ENCODE results near the gene MS4A10.

Gene MS4A10

DNA sequence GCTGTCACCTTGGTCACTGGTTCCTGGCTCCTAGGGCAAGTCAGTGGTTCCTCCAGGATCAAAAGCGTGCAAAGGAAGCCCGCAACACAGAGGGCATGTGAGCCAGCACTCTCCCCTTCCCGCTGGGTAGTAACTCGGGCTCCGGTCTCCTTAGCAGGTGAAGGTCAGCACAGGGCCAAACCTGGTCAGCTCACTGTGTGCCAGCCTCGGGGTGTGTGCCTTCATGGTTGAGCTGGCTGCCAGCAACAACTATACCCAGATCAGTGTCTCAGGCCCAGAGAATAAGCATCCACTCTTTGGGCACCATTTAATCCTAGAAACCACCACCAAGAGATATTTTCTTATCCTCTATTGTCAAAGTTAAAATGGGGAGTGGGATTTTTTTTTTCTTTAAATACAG, 40.7 kb downstream of the MS4A10 start:
- Histone ChIP-seq H3K9ac (ENCODE audit: low read depth, low read length) (no peak overlapping the region), H3K4me1 (ENCODE audit: control insufficient read depth, insufficient read depth, low read length) (no peaks in the 10 kb centered on the region), H3K27ac (ENCODE audit: low read depth, low read length) (no peak overlapping the region)

DNA sequence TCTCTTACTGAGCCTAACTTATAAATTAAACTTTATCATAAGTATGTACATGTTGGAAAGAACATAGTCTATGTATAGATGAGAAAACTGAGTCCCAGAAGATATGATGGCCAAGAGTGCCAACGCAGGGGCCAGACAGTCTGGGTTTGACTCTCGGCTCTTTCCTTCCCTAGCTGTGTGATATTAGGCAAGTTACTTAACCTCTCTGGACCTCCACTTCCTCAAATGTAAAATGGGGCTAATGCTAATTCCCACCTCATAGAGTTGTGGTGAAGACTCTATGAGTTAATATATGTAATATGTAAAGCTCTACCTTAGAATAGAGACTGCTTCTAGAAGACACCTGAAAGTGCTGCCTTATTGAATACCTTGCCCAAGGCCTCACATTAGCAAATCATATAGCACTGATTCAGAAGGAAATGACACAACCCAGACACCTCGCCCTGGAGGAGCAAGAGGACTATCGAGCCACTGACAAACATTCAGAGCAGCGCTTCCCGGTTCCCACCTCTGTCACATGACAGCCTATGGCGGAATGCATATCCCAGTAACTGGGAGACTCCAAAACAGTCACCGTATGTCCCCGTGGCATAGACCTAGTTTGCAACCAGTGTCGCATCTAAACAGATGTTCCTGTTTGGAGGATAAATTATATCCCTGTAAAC, 45.5 kb downstream of the MS4A10 start:
- Histone ChIP-seq H3K4me3 (ENCODE audit: low read depth, low read length) (no peak overlapping the region), H3K27ac (ENCODE audit: low read depth, low read length) (no peak overlapping the region), H3K4me1 (ENCODE audit: control insufficient read depth, insufficient read depth, low read length) (no peaks in the 10 kb centered on the region), H3K36me3 (ENCODE audit: control insufficient read depth, insufficient read depth, low read length) (no peaks in the 10 kb centered on the region), H3K9ac (ENCODE audit: low read depth, low read length) (no peak overlapping the region), H3K9me3 (ENCODE audit: control insufficient read depth, insufficient read depth, low read length) (no peaks in the 10 kb centered on the region), H3K27me3 (ENCODE audit: control insufficient read depth, insufficient read depth, low read length) (no peaks in the 10 kb centered on the region)

More for the DNA sequence above, 40.7 kb downstream of the MS4A10 start:
- no peak overlapping the region for H3K4me3 ChIP-seq (ENCODE audit: low read depth, low read length)
- H3K27me3 ChIP-seq (ENCODE audit: control insufficient read depth, insufficient read depth, low read length) = no peaks in the 10 kb centered on the region
- H3K36me3 ChIP-seq (ENCODE audit: control insufficient read depth, insufficient read depth, low read length) = no peaks in the 10 kb centered on the region
- H3K9me3 ChIP-seq (ENCODE audit: control insufficient read depth, insufficient read depth, low read length) = no peaks in the 10 kb centered on the region

DNA sequence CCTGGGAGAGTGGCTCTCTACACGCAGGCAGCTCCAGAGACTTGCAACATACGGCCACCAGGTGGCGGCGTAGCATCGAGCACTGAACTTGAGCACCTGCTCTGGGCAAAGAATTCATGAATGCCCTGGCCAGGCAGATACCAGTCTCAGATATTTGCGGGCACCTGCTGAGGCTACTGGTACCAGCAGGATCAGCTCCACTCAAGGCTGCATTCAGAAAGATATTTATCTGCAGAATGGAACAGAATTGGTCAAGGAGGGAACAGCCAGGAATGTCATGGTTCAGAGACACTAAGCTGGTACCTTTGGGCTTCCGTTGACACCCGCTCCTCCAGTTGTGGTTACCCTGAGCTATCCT, 46.0 kb downstream of the MS4A10 start:
- no peaks in the 10 kb centered on the region for H3K4me1 ChIP-seq (ENCODE audit: control insufficient read depth, insufficient read depth, low read length)
- H3K27me3 ChIP-seq (ENCODE audit: control insufficient read depth, insufficient read depth, low read length) = no peaks in the 10 kb centered on the region
- H3K9me3 ChIP-seq (ENCODE audit: control insufficient read depth, insufficient read depth, low read length) = no peaks in the 10 kb centered on the region
- H3K36me3 ChIP-seq (ENCODE audit: control insufficient read depth, insufficient read depth, low read length) = no peaks in the 10 kb centered on the region
- no peak overlapping the region for H3K9ac ChIP-seq (ENCODE audit: low read depth, low read length)
- H3K4me3 ChIP-seq (ENCODE audit: low read depth, low read length) = no peak overlapping the region
- no peak overlapping the region for H3K27ac ChIP-seq (ENCODE audit: low read depth, low read length)

DNA sequence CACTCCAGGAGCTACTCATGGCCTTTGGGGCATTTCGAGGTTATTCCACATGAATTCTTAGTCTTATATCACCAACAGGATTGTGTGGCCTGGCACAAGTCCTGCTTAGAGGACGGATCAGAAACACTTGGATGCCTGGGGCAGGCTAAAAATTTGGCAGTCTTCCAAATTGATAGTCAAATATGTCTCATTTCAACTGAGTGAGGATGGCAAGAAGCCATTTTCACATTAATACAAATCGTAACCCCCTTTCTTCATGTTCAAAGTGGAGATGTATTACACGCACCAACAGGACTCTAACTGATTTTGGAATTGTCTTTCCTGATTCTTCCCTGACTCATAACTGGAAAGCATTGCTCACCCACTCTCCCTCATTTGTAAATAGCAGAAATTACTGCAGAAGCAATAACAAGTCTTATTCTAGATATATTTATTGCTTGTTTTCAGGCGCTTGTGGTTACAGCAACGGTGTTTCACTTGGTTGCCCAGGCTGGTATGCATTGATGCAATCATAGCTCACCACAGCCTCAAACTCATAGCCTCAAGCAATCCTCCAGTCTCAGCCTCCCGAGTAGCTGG, 46.5 kb downstream of the MS4A10 start:
- no peaks in the 10 kb centered on the region for H3K36me3 ChIP-seq (ENCODE audit: control insufficient read depth, insufficient read depth, low read length)
- H3K27ac ChIP-seq (ENCODE audit: low read depth, low read length) = no peak overlapping the region
- H3K27me3 ChIP-seq (ENCODE audit: control insufficient read depth, insufficient read depth, low read length) = no peaks in the 10 kb centered on the region
- no peaks in the 10 kb centered on the region for H3K4me1 ChIP-seq (ENCODE audit: control insufficient read depth, insufficient read depth, low read length)
- no peak overlapping the region for H3K4me3 ChIP-seq (ENCODE audit: low read depth, low read length)
- no peak overlapping the region for H3K9ac ChIP-seq (ENCODE audit: low read depth, low read length)
- no peaks in the 10 kb centered on the region for H3K9me3 ChIP-seq (ENCODE audit: control insufficient read depth, insufficient read depth, low read length)

DNA sequence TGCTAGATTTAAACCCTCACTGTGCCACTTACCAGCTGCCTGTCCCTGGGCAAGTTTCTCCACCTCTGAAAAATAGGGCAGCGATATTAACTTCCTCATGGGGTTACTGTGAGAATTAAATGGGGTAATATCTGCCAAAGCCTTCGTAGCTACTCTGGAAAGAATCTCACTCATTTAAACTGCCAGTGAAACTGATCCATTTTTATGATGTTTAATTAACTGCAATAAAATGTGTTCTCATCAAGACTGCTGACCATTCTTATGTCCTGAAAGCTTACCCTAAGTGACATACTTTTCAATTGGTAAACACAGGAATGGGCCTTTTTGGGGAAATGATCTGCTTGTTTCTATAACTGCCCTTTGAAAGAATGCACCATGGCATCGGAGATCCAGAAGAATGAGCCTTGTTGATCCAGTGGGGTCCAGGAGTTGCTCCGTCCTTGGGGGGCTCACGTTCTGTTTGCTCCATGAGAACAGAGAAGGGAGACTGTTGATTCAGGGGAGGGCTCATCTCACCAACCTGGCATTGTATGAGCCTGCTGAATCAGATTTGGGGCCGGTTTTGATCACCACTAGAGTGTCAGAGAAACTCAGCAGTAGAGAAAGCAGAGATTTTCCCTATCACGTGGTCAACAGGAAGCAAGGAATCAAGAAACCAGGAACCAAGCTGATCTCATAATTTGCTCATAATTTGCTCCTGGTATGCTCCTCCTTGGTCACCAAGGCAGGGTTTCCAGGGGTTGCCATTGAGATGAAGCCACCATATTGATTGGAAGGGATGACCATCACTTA, 49.8 kb downstream of the MS4A10 start:
- Histone ChIP-seq H3K27ac (ENCODE audit: low read depth, low read length) (no peak overlapping the region), H3K9me3 (ENCODE audit: control insufficient read depth, insufficient read depth, low read length) (no peaks in the 10 kb centered on the region)

DNA sequence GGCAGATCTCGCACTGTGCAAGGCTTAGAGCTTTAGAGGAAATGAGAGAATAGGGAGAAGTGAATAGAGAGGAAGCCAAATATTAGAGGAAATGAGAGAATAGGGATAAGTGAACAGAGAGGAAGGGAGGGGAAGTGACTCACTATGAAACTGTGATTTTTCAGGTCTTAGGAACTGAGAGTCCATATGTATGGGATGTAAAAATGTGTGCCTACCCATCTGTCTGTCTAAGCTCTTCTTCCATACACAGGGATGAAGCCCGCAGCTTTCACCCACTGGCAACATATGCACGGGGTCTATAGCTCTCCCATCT, 50.4 kb downstream of the MS4A10 start:
- Histone ChIP-seq H3K9me3 (ENCODE audit: control insufficient read depth, insufficient read depth, low read length) (no peaks in the 10 kb centered on the region), H3K36me3 (ENCODE audit: control insufficient read depth, insufficient read depth, low read length) (no peaks in the 10 kb centered on the region), H3K27me3 (ENCODE audit: control insufficient read depth, insufficient read depth, low read length) (no peaks in the 10 kb centered on the region), H3K9ac (ENCODE audit: low read depth, low read length) (no peak overlapping the region), H3K27ac (ENCODE audit: low read depth, low read length) (no peak overlapping the region), H3K4me1 (ENCODE audit: control insufficient read depth, insufficient read depth, low read length) (no peaks in the 10 kb centered on the region), H3K4me3 (ENCODE audit: low read depth, low read length) (no peak overlapping the region)

More for the DNA sequence above, 49.8 kb downstream of the MS4A10 start:
- Histone ChIP-seq H3K4me1 (ENCODE audit: control insufficient read depth, insufficient read depth, low read length) (no peaks in the 10 kb centered on the region), H3K9ac (ENCODE audit: low read depth, low read length) (no peak overlapping the region), H3K4me3 (ENCODE audit: low read depth, low read length) (no peak overlapping the region), H3K36me3 (ENCODE audit: control insufficient read depth, insufficient read depth, low read length) (no peaks in the 10 kb centered on the region), H3K27me3 (ENCODE audit: control insufficient read depth, insufficient read depth, low read length) (no peaks in the 10 kb centered on the region)

DNA sequence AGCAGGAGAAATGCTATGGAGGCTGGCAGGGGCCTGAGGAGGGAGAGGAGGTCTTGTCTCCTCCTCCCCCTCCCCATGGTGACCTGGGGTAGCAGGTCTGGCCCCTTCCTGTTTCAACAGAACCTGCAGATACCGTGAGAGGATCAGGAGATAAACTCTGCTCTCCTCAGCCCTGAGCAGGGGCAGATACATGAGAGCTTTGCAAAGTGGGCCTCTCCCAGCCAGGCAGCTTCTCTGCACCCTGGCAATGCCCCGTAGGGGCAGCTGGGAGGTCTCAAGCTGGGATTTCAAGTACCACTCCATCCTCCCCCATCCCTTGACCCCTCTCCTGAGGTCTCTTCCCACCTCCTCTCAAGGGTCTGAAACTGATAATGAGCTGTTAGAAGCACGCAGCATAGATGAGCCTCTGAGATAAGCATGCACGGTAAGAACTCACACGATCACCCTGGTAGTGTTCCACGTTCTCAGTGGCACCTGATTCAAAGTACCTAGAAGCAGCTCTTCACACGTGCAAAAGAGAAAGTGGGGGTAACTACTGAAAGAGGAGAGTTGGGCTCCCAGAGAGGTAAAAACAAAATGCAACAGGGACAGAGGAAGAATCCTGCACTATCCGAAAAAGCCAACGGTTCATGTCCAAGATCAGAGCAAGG, 51.9 kb downstream of the MS4A10 start:
- no peaks in the 10 kb centered on the region for H3K9me3 ChIP-seq (ENCODE audit: control insufficient read depth, insufficient read depth, low read length)
- no peak overlapping the region for H3K9ac ChIP-seq (ENCODE audit: low read depth, low read length)
- H3K4me1 ChIP-seq (ENCODE audit: control insufficient read depth, insufficient read depth, low read length) = peaks cover 9% of the 10 kb centered on the region
- no peaks in the 10 kb centered on the region for H3K27me3 ChIP-seq (ENCODE audit: control insufficient read depth, insufficient read depth, low read length)
- H3K36me3 ChIP-seq (ENCODE audit: control insufficient read depth, insufficient read depth, low read length) = no peaks in the 10 kb centered on the region
- no peak overlapping the region for H3K27ac ChIP-seq (ENCODE audit: low read depth, low read length)
- H3K4me3 ChIP-seq (ENCODE audit: low read depth, low read length) = no peak overlapping the region

DNA sequence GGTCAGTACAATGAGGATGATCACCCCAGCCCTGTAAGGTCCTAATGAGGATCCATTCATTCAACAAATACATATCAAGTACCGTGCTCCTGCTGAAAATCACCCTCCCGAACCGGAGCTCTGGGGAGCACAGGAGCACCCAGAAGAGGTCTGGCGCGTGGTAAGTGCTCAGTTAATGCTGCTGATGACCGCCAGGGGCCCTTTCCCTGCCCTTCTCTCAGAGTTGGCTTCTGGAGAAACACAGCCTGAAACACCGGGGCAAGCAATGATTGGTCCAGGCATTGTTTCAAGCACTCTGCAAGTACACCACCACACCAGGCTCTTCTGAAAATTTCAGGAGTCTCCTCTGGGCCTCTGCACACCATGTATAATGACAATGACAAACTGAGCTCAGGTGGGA, 53.0 kb downstream of the MS4A10 start:
- H3K9ac ChIP-seq (ENCODE audit: low read depth, low read length) = no peak overlapping the region
- H3K4me3 ChIP-seq (ENCODE audit: low read depth, low read length) = no peak overlapping the region

DNA sequence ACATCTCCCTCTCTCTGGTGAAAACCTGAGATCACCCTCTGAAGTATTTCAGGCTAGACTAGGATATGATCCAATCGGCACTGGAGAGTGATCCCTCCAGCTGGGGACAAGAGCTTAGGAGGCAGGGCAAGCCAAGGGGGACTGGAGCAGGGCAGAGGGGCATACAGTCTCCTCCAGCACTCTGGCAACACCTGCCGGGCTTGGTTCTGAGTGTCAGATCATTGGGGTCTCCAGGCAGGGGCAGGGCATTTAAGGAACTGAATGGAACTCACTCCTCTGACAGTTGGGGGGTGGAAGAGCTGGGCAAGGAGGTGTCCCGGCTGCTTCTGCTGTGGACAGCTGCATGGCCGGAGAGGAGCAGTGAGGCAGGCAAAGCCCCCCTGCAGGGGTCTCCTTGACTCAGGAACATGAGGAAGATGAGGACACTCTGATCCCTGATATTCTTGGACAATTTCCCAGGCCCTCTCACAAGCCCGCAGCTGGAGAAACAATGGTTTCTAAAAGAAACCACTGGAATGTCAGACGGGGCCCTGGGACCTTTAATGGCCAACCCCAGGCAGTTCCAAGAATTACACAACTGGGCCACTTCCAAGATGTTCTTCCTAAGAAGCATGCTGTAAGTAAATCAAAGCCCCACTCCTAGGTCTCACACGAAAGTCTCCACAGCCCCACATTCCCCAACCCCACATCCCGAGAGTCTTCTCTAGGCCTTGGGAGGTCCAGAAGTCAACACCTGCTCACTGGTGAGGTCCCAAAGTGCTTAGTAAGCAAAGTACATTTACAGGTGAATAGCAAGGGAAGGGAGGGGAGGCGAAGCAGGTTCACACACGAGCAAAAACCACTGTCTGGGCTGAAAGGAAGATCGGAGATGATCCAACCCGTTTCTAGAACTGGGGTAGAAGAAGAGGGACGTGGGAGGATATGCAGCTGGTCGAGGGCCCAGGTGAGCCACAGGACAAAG, 55.6 kb downstream of the MS4A10 start:
- no peak overlapping the region for H3K9ac ChIP-seq (ENCODE audit: low read depth, low read length)
- peaks cover 11% of the 10 kb centered on the region; the same call in 1 of the 2 replicates for H3K36me3 ChIP-seq (ENCODE audit: control insufficient read depth, insufficient read depth, low read length)
- peaks cover 18% of the 10 kb centered on the region for H3K4me1 ChIP-seq (ENCODE audit: control insufficient read depth, insufficient read depth, low read length)
- H3K27me3 ChIP-seq (ENCODE audit: control insufficient read depth, insufficient read depth, low read length) = no peaks in the 10 kb centered on the region
- no peak overlapping the region for H3K27ac ChIP-seq (ENCODE audit: low read depth, low read length)
- H3K4me3 ChIP-seq (ENCODE audit: low read depth, low read length) = peak overlapping the region; percentile 89
- H3K9me3 ChIP-seq (ENCODE audit: control insufficient read depth, insufficient read depth, low read length) = no peaks in the 10 kb centered on the region

More for the DNA sequence above, 53.0 kb downstream of the MS4A10 start:
- no peak overlapping the region for H3K27ac ChIP-seq (ENCODE audit: low read depth, low read length)
- H3K36me3 ChIP-seq (ENCODE audit: control insufficient read depth, insufficient read depth, low read length) = no peaks in the 10 kb centered on the region
- H3K4me1 ChIP-seq (ENCODE audit: control insufficient read depth, insufficient read depth, low read length) = peaks cover 11% of the 10 kb centered on the region
- H3K27me3 ChIP-seq (ENCODE audit: control insufficient read depth, insufficient read depth, low read length) = no peaks in the 10 kb centered on the region
- H3K9me3 ChIP-seq (ENCODE audit: control insufficient read depth, insufficient read depth, low read length) = no peaks in the 10 kb centered on the region
